IPS-20b (cell line): Measurements from ENCODE around the gene ORM2.

Experiments
- H3K27ac ChIP-seq: one replicate; pipeline ENCODE4 v1.5.1; 2013; ENCODE audit warnings: low read length
- H3K27me3 ChIP-seq: 2 replicates; pipeline ENCODE4 v1.6.1; 2013; ENCODE audit warnings: mild to moderate bottlenecking, low read length, inconsistent platforms; ENCODE audit not compliant: insufficient read depth
- H3K36me3 ChIP-seq: 2 replicates; pipeline ENCODE4 v1.6.1; 2013; ENCODE audit warnings: low read depth, mild to moderate bottlenecking, inconsistent platforms, low read length, moderate library complexity; ENCODE audit not compliant: insufficient read depth
- H3K4me1 ChIP-seq: 2 replicates; pipeline ENCODE4 v1.6.1; 2013; ENCODE audit warnings: mild to moderate bottlenecking, control low read depth, inconsistent platforms, low read length, moderate library complexity; ENCODE audit not compliant: insufficient read depth
- H3K4me3 ChIP-seq: 2 replicates; pipeline ENCODE4 v1.5.1; 2013; ENCODE audit warnings: mild to moderate bottlenecking, low read length, inconsistent platforms
- H3K9ac ChIP-seq: 2 replicates; pipeline ENCODE4 v1.6.1; 2013; ENCODE audit warnings: low read depth, mild to moderate bottlenecking, inconsistent platforms, low read length, moderate library complexity
- H3K9me3 ChIP-seq: 2 replicates; pipeline ENCODE4 v1.6.1; 2013; ENCODE audit warnings: mild to moderate bottlenecking, low read depth, low read length, inconsistent platforms; ENCODE audit not compliant: insufficient read depth

The ORM2 gene

GRCh38 chr9:114364134-114365041 is 34.7 kb downstream of the ORM2 start:
- Histone ChIP-seq H3K27me3 (no peaks in the 10 kb centered on the region), H3K36me3 (peaks cover 77% of the 10 kb centered on the region), H3K4me3 (no peak overlapping the region), H3K9me3 (no peaks in the 10 kb centered on the region), H3K27ac (no peak overlapping the region), H3K9ac (no peak overlapping the region), H3K4me1 (peaks cover 4% of the 10 kb centered on the region; the same call in 1 of the 2 replicates)

DNA sequence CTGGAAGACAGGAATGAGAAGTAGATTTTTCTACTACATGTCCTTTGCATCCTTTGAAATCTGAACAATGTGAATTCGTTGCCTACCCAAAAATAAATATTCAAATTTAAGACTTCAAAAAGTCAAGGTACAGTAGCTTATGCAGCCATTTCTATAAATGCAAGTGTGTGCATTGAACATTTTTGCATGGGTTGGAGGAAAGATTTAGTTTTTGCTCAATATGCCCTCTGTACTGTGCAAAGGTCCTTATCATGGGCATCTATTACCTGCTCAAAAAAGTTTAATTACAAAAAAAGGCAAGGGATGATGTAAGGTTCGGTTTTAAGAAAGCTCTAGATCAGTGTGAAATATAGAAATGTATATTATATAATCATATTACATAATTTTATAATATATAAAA is 35.5 kb downstream of the ORM2 start:
- peaks cover 12% of the 10 kb centered on the region; the same call in 1 of the 2 replicates for H3K4me1 ChIP-seq
- H3K27me3 ChIP-seq, result no peaks in the 10 kb centered on the region
- H3K9ac ChIP-seq, result no peak overlapping the region
- no peak overlapping the region for H3K4me3 ChIP-seq
- H3K27ac ChIP-seq, result no peak overlapping the region
- peaks cover 69% of the 10 kb centered on the region for H3K36me3 ChIP-seq
- H3K9me3 ChIP-seq, result no peaks in the 10 kb centered on the region

DNA sequence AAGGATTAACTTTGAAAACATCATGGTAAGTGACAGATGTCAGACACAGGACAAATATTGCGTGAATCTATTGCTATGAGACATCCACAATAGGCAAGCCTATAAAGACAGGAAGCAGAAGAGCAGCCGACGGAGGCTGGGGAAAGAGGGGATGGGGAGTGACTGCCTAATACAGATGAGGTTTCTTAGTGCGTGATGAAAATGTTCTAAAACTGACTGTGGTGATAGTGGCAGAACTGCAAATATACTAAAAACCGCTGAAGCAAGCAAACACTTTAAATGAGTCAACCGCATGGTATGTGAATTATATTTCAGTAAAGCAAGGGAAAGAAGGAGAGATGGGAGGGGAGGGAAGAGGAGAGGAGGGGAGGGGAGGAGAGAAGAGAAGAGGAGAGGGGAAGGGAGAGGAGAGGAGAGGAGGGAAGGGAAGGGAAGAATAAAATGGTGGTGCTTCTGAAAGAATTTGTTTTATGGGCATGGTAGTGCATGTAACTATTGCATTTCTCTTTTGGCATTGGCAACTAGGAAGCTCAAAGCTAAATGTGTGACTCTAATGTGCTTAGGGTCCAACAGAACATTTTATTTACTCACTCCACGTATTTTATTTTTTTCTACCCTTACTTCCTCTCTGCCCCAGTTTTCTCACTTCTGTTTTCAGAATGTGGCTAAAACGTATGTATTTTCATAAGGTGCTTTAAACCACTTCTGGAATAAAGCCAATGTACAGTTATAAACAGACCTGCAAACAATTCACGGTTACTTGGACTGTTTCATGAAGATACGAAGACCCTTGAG is 36.9 kb downstream of the ORM2 start:
- no peaks in the 10 kb centered on the region for H3K9me3 ChIP-seq
- no peak overlapping the region for H3K9ac ChIP-seq
- peaks cover 20% of the 10 kb centered on the region for H3K4me1 ChIP-seq
- H3K27ac ChIP-seq, result no peak overlapping the region
- no peak overlapping the region for H3K4me3 ChIP-seq
- H3K36me3 ChIP-seq, result peaks cover 56% of the 10 kb centered on the region
- H3K27me3 ChIP-seq, result no peaks in the 10 kb centered on the region

- Histone ChIP-seq H3K27ac (no peak overlapping the region), H3K27me3 (no peaks in the 10 kb centered on the region), H3K36me3 (peaks cover 51% of the 10 kb centered on the region), H3K9me3 (no peaks in the 10 kb centered on the region), H3K9ac (no peak overlapping the region), H3K4me3 (no peak overlapping the region), H3K4me1 (peaks cover 27% of the 10 kb centered on the region)
These were observed 37.7 kb downstream of the ORM2 start for GRCh38 chr9:114367366-114367765.

GRCh38 chr9:114367772-114368569 is 38.3 kb downstream of the ORM2 start:
- Histone ChIP-seq H3K27ac (no peak overlapping the region), H3K4me1 (peaks cover 31% of the 10 kb centered on the region), H3K9ac (no peak overlapping the region)

DNA sequence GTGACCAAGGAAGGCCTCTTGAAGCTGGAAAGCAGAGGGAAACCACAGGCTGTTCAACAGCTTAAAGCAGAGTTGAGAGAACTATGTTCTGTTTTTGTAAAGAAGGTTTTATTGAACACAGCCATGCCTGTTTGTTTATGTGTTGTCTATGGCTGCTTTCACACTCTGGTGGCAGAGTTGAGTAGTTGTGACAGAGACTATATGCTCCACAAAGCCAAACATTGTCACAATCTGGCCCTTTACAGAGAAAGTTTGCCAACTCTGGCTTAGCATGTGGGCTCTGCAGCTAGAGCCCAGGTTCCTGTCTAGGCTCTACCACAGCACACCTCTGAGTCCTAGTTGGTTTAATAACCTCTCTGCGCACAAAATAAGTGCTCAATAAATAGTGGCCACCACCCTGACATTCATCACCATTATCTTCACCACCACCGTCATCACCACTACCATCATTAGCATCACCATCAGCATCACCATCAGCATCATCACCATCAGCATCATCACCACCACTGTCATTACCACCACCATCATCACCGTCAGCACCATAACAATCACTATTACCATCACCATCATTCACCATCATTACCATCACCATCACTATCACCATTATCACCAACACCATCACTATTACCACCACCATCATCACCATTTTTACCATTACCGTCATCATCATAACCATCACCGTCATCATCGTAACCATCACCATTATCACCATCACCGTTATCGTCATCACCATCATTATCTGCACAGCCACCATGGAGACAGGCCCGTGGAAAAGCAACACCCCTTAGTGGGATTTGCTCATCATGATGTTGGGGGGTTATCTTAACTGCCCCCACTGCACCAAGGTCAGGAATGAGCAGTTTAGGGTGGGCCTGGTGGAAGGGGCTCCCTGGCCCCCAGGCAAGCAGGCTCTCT is 39.8 kb downstream of the ORM2 start:
- Histone ChIP-seq H3K9ac (peak overlapping the region; percentile 71; the same call in 1 of the 2 replicates), H3K4me3 (peak overlapping the region; percentile 46; the same call in 1 of the 2 replicates), H3K4me1 (peaks cover 31% of the 10 kb centered on the region), H3K9me3 (no peaks in the 10 kb centered on the region), H3K27ac (peak overlapping the region; percentile 81), H3K36me3 (peaks cover 37% of the 10 kb centered on the region), H3K27me3 (no peaks in the 10 kb centered on the region)

More at GRCh38 chr9:114367772-114368569, 38.3 kb downstream of the ORM2 start:
- Histone ChIP-seq H3K4me3 (no peak overlapping the region), H3K36me3 (peaks cover 47% of the 10 kb centered on the region), H3K9me3 (no peaks in the 10 kb centered on the region), H3K27me3 (no peaks in the 10 kb centered on the region)

DNA sequence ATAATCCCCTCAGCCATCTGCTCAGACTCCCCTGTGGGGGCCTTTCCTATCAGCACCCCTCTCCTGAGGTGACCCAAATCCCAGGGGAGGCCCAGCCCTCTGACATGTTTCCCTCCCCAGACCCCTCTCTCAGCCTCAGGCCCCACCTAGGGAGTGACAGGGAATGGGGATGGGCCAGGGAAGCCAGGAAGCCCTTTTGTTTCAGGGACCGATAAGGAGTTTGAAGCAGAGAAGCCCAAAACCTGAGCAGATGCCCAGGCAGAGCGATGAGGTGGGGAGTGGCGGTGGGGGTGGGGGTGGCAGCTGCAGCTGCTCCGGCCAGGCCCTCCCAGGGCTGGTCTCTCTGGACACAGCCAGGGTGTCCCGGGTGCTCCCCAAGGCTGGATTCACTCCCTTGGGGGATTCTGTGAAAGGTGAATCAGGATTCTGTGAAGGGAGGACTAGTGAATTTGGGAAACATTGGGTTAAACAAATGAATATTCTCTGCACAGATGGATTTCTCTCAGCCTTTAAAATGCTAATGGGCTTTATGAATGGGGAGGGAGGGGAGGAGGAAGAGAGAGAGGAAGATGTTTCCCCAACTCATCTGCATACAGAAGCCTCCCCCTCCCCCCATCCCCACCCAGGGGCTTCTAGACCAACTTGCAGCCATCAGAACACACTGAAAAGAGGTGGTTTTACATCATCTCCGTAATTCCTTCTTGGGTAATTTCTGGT is 40.7 kb downstream of the ORM2 start:
- H3K4me1 ChIP-seq, result peaks cover 39% of the 10 kb centered on the region
- H3K36me3 ChIP-seq, result peaks cover 31% of the 10 kb centered on the region
- no peaks in the 10 kb centered on the region for H3K9me3 ChIP-seq
- H3K4me3 ChIP-seq, result peak overlapping the region; percentile 46; the same call in 1 of the 2 replicates
- H3K27me3 ChIP-seq, result no peaks in the 10 kb centered on the region
- peak overlapping the region; percentile 81 for H3K27ac ChIP-seq
- peak overlapping the region; percentile 71; the same call in 1 of the 2 replicates for H3K9ac ChIP-seq

DNA sequence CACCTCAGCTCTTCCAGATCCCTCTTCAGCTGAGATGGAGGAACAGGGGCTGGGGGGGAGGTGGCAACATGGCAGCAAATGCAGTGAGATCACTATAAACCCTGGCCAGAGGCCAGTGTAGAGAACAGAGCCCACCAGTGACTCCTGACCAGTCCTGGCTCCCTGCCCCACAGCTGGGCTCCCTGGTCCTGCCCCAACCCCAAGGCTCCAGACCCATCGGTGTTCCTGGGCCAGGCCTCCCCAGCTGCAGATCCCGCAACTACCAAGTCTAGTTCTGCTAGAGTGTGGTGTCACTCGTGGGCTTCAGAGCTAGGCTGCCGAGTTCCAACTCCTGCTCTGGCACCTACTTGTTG is 41.3 kb downstream of the ORM2 start:
- peak overlapping the region; percentile 71; the same call in 1 of the 2 replicates for H3K9ac ChIP-seq
- no peaks in the 10 kb centered on the region for H3K27me3 ChIP-seq
- H3K9me3 ChIP-seq, result no peaks in the 10 kb centered on the region
- peak overlapping the region; percentile 81 for H3K27ac ChIP-seq
- peaks cover 31% of the 10 kb centered on the region for H3K36me3 ChIP-seq
- H3K4me1 ChIP-seq, result peaks cover 39% of the 10 kb centered on the region
- H3K4me3 ChIP-seq, result peak overlapping the region; percentile 46; the same call in 1 of the 2 replicates

- peaks cover 39% of the 10 kb centered on the region for H3K4me1 ChIP-seq
- H3K27ac ChIP-seq, result peak overlapping the region; percentile 81
- H3K36me3 ChIP-seq, result peaks cover 28% of the 10 kb centered on the region
- no peak overlapping the region for H3K4me3 ChIP-seq
- no peaks in the 10 kb centered on the region for H3K27me3 ChIP-seq
- peak overlapping the region; percentile 71; the same call in 1 of the 2 replicates for H3K9ac ChIP-seq
- no peaks in the 10 kb centered on the region for H3K9me3 ChIP-seq
These were observed 41.8 kb downstream of the ORM2 start for GRCh38 chr9:114371343-114371944.
